Fibroblast of upper back skin (primary cell): ENCODE measurements around the gene TP53INP2.
A peak's percentile ranks its signal among the peaks of the same experiment; 100 is the strongest.
"Not testable (repeated sequence)": the region's sequence is repeated elsewhere in the genome, so short reads cannot be mapped to it uniquely, and the experiment has no call there.

Source experiments
- DNase-seq: peaks from one replicate; pipeline ENCODE4 v3.0.0-alpha.2; 2013

TP53INP2 gene, protein sequence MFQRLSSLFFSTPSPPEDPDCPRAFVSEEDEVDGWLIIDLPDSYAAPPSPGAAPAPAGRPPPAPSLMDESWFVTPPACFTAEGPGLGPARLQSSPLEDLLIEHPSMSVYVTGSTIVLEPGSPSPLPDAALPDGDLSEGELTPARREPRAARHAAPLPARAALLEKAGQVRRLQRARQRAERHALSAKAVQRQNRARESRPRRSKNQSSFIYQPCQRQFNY

DNA sequence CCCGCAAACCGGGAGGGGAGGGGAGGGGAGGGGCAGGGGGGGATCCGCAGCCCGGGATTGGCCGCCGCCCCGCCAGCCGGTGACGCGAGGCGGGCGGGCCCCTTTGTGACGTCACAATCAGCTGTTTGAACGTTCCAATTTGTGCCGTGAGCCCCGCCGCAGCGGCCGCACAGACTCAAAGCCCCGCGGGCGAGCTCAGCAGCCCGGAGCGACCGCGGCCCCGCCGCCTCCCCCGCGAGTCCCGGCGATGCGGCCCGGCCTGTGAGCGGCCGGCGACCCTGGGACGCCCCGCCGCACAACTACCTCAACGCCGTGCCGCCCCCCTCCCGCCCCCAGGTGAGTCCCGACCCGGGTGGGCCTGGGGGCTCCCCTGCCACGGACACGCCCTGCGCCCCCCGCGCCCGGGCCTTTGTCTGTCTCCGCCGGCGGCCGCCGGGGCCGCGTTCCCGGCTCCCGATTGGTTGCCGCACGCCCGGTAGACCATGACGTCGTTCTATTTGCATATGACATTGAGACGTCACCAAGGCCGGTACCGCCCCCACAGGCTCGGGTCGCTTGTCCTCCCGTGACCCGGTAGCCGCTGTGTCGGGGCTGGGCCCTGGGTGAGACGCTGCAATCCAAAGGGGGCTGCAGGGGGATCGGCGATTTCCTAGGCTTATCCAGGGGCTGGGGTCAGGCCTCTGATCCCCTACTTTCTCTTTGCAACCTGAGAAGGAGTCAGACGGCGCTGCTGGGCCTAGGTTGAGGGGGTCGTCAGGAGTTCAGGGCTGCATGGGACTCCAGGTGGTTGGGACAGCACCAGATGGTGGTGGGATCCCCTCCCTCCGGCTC lies at the start of gene TP53INP2:
TSS of gene TP53INP2 (plus strand) at position 168 of the 831 bp plus-strand sequence. CDS start 4,396 bp downstream, outside the sequence.
- peak; percentile 87 for DNase-seq

DNA sequence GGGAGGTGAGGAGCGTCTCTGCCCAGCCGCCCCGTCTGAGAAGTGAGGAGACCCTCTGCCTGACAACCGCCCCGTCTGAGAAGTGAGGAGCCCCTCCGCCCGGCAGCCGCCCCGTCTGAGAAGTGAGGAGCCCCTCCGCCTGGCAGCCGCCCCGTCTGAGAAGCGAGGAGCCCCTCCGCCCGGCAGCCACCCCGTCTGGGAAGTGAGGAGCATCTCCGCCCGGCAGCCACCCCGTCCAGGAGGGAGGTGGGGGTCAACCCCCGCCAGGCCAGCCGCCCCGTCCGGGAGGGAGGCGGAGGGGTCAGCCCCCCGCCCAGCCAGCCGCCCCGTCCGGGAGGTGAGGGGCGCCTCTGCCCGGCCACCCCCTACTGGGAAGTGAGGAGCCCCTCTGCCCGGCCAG lies 45.5 kb upstream of the TP53INP2 start:
- DNase-seq = not testable (repeated sequence)

DNA sequence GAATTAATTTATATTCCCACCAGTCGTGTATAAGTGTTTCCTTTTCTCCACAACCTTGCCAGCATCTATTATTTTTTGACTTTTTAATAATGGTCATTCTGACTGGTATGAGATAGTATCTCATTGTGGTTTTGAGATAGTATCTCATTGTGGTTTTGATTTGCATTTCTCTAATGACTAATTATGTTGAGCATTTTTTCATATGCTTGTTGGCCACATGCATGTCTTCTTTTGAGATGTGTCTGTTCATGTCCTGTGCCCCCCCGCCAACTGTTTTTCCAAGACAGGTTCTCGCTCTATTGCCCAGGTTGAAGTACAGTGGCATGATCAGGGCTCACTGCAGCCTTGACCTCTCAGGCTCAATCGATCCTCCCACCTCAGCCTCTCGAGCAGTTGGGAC lies 42.3 kb upstream of the TP53INP2 start:
- peak; percentile 24 for DNase-seq

DNA sequence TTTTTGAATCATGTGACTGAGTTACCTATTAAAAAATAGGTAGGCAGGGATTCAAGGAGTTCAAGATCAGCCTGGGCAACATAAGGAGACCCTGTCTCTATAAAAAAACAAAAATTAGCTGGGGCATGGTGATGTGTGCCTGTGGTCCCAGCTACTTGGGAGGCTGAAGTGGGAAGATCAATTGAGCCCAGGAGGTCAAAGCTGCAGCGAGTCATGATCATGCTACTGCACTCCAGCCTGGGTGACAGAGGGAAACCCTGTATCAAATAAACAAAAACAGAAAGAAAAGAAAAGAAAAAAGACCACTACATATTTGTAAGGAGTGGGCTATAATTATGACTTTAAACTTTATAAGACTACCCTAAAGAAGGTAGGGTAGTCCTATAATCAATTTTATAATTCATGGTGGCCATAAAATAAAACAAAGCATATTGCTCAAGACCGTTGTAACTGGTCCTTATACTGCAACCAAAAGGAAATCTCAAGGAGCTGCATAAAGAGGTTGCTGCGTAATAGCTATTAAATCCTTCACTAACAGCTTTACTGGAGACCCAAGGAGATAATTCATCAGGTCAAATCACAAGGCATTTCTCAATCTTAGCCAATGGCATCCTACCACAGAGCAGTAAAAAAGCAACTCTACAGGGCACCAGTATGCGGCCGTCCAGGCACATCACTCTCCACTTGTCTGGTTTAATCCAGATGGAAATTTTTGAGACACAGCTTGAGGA lies 40.8 kb upstream of the TP53INP2 start:
- DNase-seq = no peak

DNA sequence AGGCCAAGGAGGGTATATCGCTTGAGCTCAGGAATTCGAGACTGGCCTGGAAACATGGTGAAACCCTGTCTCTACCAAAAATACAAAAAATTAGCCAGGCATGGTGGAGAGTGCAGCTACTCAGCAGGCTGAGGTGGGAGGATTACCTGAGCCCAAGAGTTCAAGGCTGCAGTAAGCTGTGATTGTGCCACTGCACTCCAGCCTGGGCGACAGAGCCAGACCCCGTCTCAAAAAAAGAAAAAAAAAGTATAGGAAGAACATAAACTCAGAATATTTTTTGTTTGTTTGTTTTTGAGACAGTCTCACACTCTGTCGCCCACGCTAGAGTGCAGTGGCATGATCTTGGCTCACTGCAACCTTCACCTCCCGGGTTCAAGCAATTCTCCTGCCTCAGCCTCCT lies 39.4 kb upstream of the TP53INP2 start:
- DNase-seq = not testable (repeated sequence)

DNA sequence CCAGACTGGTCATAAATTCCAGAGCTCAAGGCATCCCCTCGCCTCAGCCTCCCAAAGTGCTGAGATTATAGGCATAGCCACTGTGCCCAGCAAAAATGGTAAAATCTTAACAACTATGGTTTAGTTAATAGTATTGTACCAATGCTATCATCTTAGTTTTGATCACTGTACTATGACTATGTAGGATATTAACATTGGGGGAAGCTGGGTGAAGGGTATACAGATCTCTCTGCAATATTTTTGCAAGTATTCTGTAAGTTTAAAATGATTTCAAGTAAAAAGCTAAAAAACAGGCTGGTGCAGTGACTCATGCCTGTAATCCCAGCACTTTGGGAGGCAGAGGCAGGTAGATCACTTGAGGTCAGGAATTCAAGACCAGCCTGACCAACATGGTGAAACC lies 35.0 kb upstream of the TP53INP2 start:
- DNase-seq = no peak

DNA sequence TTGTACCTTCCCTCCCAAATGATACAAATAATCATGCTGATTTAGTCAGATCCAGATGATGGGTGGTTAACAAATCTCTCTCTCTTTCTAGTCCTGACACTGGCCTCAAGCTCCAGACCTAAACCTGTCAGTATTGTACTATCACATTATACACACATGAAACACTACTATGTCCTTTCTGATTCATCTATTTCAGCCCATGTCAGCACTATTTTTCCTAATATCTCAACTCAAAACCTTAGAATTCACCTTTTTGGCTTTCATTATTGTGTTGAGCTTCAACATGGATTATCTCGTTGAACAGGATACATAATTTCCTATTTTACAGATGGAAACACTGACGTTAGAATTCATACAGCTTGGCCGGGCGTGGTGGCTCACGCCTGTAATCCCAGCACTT lies 30.7 kb upstream of the TP53INP2 start:
- no peak for DNase-seq

DNA sequence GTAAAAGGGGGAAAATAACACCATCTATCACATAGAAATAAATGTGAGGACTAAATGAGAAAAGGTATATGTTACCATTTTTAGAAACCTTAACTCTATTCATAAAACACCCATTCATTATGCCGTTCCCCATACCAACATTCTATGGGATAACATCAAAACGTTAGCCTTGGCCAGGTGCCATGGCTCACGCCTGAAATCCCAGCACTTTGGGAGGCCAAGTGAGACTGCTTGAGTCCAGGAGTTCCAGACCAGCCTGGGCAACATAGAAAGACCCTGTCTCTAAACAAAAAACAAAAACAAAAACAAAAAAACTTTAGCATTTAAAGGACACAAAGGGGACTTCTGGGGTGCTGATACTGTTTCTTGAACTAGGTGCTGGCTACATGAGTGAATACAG lies 28.6 kb upstream of the TP53INP2 start:
- DNase-seq = no peak

DNA sequence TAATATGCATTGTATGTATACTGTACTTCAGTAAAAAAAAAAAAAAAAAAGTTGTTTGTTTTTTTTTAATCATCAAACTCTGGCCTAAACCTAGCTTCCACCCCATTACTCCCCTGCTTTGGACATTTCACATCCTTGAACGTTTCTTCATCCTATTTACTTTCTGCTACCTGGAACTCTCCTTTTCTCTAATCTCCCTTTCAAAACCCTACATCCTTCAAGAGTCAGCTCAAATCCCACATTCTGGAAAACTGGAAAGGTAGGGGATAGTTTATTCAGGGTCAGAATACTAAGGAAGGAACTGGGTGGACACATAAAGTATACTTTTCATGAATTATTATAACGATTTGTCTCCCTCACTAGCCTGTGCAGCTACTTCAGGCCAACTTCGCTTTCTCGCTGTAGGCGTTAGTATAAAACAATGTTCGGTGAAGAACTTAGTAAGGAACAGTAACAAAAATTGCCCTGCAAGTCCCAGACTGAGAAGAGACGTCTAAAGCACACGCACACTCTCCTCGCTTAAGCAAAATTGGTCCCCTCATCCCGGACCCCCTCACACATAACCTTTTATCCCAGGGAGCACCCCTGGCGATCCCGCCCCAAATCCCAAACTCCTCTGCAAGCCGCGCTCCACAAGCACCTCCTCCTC lies 28.0 kb upstream of the TP53INP2 start:
- no peak for DNase-seq

DNA sequence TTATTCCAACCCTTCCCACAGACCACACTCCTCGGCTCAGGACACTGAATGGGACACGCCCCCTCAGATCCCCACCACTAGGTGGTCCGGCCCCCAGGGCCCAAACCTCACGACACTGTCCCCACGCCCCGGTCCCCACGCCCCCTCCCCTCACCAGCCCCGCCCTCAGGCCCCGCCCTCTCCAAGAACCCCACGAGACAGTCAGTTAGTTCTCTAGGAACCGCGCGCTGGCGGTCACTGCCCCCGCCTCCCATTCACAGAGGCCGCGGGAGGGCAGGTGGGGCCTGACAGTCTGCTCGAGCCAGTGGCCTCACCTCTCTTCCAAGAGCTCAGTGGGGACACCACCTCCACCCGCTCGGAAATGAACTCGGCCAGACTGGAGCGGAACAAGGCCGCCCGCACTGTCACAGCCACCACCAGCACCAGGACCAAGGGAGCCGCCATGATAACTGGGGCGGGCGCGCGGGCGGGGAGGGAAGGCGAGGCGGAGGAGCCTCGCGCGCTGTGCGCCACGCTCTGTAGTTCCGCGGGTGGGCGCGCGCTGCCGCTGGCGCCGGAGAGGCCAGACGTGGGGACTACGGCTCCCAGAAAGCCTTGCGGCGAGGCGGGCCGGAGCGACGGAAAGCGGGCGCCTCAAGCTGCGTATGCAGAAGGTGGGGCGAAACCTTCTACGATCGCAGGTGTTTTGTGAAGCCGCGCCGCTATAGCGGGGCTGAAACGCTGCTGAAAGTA lies 27.3 kb upstream of the TP53INP2 start, which contains the start of gene PIGU:
TSS of gene PIGU (minus strand) at position 451 of the 732 bp plus-strand sequence. CDS start at position 444, 7 bp downstream.
- DNase-seq = peak; percentile 89

DNA sequence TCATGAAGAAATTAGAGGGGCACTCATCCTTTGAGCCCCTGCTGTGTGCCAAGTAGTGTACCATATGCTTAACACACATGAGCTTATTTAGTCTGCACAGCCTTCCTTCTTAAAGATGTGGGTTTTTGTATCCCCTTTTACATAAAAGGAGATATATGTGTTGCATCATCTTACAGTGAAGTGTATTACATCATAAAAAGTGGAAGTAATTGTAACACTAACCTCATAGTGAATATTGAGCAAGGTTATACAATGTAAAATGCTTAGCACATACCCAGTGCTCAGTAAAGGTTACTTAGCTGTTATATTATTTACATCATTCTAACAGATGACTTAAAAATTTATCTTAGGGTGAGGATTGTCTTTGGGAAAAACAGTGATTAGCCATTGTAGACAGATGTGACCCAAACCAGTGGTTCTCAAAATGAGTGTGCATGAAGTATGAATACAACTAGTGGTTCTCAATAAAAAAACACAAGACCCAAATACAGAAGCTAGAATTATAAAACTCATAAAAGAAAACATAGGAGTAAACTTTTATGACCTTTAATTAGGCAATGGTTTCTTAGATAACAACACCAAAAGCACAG lies 23.5 kb upstream of the TP53INP2 start:
- no peak for DNase-seq

DNA sequence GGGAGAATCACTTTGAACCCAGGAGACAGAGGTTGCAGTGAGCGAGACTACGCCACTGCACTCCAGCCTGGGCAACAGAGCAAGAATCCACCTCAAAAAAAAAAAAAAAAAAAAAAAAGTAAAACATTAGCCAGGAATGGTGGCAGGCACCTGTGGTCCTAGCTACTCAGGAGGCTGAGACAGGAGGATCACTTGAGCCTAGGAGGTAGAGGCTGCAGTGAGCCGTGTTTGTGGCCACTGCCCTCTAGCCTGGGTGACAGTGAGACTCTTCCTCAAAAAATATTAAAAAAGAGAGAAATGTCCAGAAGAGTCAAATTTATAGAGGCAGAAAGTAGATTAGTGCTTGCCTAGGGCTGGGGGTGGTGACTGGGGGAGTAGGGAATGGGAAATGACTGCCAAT lies 20.5 kb upstream of the TP53INP2 start:
- DNase-seq = no peak

DNA sequence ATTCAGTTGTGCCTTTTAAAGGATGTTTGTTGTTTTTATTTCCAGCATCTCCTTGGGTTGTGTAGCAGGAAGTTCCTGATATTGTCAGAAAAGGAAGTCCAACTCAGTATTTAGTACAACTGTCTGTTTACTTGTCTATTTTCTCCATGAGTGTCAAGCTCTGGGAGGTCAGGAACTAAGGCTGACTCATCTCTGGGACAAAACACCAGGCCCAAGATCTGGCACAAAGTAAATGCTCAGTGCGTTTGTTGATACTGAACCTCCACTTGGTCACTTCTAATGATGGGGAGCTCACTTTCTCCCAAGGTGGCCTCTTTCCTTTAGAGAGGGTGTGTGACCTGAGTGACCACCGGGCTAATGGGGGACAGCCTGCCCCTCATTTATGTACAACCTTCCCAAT lies 14.7 kb upstream of the TP53INP2 start:
- no peak for DNase-seq

DNA sequence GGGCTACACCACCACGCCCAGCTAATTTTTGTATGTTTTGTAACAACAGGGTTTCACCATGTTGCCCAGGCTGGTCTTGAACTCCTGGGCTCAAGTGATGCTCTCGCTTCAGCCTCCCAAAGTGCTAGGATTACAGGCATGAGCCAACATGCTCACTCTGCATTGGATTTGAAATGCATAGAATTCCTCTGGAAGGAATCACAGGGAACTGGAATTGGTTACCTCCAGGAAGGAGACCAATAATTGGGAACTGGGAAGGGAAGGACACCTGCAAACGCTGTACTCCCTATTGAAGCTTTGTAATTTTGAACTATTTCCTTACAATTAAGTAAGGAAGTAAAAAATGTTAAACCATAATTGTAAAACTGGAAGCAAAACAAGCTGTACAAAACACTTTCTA lies 12.3 kb upstream of the TP53INP2 start:
- no peak for DNase-seq

DNA sequence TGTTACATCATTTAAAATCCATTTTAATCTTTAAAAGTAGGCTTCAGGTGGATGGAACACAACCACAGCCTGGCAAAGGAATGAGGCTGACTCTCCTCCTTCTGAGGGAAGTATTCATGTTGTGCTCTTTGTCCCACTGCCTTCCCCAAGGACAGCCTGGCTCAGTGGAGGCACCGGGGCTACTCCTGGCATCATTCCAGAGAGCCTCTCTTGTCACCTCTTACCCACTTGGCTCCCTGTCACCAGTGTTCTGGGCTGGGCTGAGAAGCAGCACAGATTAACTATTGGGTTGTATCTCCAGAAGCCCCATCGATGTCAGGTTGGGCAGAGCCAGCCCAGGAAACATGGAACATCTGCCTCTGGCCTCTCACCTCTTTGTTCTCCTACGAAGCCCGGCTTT lies 10.7 kb upstream of the TP53INP2 start:
- no peak for DNase-seq

DNA sequence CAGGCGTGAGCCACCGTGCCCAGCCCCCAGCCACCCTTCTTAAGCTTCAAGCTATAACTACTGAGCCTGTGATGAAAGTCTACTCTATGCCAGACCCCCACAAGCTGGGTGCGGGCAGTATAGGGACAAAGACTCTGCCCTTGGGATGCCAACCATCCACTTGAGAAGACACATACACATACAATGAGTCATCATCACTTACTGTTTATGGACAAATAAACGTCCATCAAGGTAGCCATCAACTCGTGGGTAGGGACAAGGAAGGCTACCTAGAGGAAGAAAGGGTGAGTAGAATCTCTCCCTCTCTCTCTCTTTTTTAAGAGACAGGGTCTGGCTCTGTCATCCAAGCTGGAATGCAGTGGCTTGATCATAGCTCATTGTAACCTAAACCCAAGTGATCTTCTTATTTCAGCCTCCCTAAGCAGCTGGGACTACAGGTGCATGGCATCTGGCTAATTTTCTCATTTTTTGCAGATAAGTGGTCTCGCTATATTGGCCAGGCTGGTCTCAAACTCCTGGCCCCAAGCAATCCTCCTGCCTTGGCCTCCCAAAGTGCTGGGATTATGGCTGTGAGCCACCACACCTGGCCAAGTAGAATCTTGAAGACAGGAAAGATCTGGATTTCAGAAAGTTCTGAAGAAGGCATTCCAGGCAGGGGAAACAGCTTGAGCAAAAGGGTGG lies 2.6 kb upstream of the TP53INP2 start:
- no peak for DNase-seq

DNA sequence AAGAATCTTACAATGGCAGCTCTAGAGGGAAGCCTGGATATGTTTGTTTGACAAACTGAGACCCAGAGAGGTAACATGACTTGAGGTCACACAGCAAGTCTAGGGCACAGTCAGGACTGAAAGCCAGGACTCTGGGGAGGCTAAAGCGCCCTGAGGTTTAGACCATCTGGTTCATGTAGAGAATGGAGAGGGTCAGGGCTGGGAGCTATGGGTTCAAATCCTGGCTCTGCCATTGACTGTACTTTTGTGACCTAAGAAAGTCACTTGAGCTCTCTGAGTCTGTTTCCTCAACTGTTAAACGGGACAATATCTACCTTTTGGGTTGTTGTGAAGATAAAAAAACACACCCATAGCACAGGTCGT lies 1.1 kb upstream of the TP53INP2 start:
- DNase-seq = no peak

DNA sequence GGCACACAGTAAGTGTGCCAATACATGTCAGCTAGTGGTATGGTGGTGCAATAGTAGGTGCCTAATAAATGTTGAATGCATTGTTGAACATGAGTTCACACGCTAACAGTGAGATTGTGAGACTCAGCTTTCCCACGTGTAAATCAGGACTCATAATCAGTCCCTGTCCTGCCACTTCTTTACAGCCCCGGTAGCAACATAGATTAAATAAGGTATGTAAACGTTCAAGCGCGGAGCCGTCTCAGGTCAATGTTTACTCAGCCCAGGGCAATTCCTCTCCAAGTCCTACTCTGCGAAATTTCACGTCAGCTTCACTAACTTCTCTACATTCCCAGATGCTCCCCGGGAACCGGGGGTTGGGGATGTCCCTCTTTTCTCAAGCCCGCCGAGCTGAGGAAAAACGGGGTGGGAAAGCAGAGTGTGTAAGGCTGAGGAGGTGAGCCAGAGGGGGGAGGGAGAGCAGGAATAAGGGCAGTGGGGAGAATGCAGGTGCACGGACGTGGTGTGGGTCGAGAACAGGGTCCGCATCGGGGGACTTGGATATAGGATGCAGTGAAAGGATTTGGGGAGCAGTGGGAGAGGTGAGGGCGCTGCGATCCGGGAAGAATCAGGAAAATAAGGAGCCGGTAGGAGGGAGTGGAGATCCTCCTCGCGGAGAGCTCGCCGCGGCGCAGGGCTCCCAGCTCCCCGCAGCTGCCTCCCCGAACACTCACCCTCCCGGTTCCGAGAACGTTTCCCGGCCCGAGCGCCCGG lies 544 bp upstream of the TP53INP2 start:
- DNase-seq = peak; percentile 3

DNA sequence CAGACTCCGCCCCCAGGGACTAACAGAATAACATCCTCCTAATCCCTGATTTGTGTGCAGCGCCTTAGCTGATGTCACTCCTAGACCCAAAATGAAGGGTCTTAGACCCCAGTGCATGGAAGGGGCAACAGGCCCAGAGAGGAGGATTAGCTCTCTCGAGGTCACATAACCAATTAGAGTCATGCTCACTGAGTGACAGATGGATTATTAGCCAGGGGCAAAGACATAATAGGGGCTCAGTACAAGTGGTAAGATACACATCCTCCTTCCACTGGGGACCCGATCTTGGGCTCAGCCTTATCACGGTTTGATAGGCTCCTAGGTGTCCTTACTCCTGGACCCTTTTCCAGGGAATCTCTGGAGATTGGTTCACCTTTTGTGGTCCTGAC lies 858 bp downstream of the TP53INP2 start:
- DNase-seq = no peak

DNA sequence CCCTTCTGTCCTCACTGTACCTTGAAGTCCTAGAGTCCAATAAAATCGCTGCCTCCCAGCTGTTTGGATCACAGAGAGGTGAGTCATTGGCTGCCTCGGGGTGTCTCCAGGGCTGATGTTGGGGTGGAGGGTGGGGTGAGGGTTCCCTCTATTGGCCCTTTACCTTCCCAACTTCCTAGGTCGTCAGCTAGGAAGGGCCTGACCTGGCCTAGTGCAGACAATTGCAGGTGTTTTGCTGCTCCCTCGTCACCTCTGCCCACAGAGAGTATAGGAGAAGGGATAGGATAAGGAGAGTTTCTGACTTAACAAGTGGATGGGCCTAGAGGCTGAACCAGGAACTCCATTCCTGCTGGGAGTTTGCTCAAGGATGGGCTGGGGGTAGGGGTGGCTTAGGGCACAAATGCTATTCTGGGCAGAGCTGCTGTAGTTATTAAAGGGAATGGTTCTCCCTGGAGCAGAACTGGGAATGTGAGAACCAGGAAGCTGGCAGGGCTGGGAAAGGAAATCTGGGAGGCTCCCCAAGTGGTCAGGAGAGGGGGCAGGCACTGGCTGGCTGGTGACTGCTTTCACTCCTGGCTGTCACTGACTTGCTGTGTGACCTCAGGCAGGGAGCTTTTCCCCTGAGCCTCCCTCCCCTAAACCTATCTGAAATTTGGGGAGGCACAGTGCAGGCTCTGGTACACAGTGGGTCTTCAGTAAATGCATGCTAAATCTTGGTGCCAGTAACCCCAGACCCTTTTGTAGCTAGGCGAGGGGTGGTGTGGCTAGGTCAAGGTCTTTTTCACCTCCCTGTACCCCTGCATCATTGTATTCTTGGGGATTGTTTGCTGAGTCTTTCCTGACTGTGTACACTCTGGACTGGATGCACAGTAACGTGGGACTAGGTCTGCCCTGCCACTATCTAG lies 1.5 kb downstream of the TP53INP2 start:
- no peak for DNase-seq
